SU-DHL-6 (cell line): ENCODE measurements around the gene RAI1.

Experiments
- H2AFZ ChIP-seq: fragments of 200-600 bp; sonication (generic); 2 replicates; pipeline ENCODE4 v1.6.1; 2014; ENCODE audit warnings: low read depth, mild to moderate bottlenecking, moderate library complexity, mixed read lengths, antibody characterized with exemption, low read length; ENCODE audit not compliant: severe bottlenecking
- H3F3A ChIP-seq: fragments of 200-600 bp; shearing (Covaris generic); 2 replicates; pipeline ENCODE4 v1.6.0; 2016; ENCODE audit warnings: antibody characterized with exemption, mild to moderate bottlenecking; ENCODE audit not compliant: insufficient read depth
- H3K27ac ChIP-seq: fragments of 200-600 bp; sonication (generic); 2 replicates; pipeline ENCODE4 v1.5.1; 2016; ENCODE audit warnings: low read depth, mild to moderate bottlenecking, low read length, moderate library complexity, mixed read lengths
- H3K27me3 ChIP-seq: fragments of 200-600 bp; sonication (generic), shearing (Covaris generic); 2 replicates; pipeline ENCODE4 v1.6.0; 2014; ENCODE audit warnings: mild to moderate bottlenecking, low read length
- H3K36me3 ChIP-seq: fragments of 200-600 bp; sonication (generic); 2 replicates; pipeline ENCODE4 v1.6.1; 2014; ENCODE audit warnings: mild to moderate bottlenecking, low read length, mixed read lengths
- H3K4me2 ChIP-seq: fragments of 300-600, 200-600 bp; shearing (Covaris generic), sonication (generic); 2 replicates; pipeline ENCODE4 v1.6.0; 2014; ENCODE audit warnings: low read length, low read depth, mild to moderate bottlenecking; ENCODE audit not compliant: poor library complexity, severe bottlenecking
- H3K4me3 ChIP-seq: fragments of 200-600 bp; sonication (generic); 2 replicates; pipeline ENCODE4 v1.5.1; 2014; ENCODE audit warnings: antibody characterized with exemption, low read length, mild to moderate bottlenecking, mixed read lengths; ENCODE audit not compliant: insufficient read depth, poor library complexity, severe bottlenecking
- H3K79me2 ChIP-seq: fragments of 200-600 bp; sonication (generic); 2 replicates; pipeline ENCODE4 v1.6.1; 2014; ENCODE audit warnings: mild to moderate bottlenecking, low read length, moderate library complexity; ENCODE audit not compliant: insufficient read depth
- H3K9ac ChIP-seq: fragments of 200-600 bp; sonication (generic); 2 replicates; pipeline ENCODE4 v1.7.0; 2014; ENCODE audit warnings: mild to moderate bottlenecking, low read length
- H3K9me2 ChIP-seq: fragments of 200-600 bp; sonication (generic); replicated peaks from 2 replicates; pipeline ENCODE4 v1.6.1; 2014; ENCODE audit warnings: low read length; ENCODE audit not compliant: insufficient read depth
- H3K9me3 ChIP-seq: fragments of 200-600 bp; sonication (generic); 2 replicates; pipeline ENCODE4 v1.6.1; 2014; ENCODE audit warnings: low read length, mixed read lengths; ENCODE audit not compliant: insufficient read depth
- H4K20me1 ChIP-seq: fragments of 200-600 bp; sonication (generic); 2 replicates; pipeline ENCODE4 v1.6.1; 2014; ENCODE audit warnings: low read depth, mild to moderate bottlenecking, antibody characterized with exemption, low read length, moderate library complexity, mixed read lengths
- CTCF ChIP-seq: fragments of 200-600 bp; sonication (generic); IDR thresholded peaks from one replicate; pipeline ENCODE4 v1.5.1; 2017; ENCODE audit warnings: antibody characterized with exemption, mild to moderate bottlenecking, low read length, moderate library complexity; ENCODE audit not compliant: insufficient read depth, poor library complexity, severe bottlenecking
- EZH2phosphoT487 ChIP-seq: fragments of 200-600 bp; sonication (generic), shearing (Covaris generic); conservative IDR thresholded peaks from 2 replicates; pipeline ENCODE4 v1.6.1; 2018; ENCODE audit warnings: mild to moderate bottlenecking, antibody characterized with exemption, low read length, moderate library complexity, mixed read lengths

The RAI1 gene

GRCh38 chr17:17795946-17796786 lies 114.9 kb downstream of the RAI1 start:
- Histone ChIP-seq H3K9ac (no peak overlapping the region), H3K27me3 (no peaks in the 10 kb centered on the region), H3K27ac (no peak overlapping the region), H4K20me1 (no peaks in the 10 kb centered on the region), H3K4me3 (no peak overlapping the region), H2AFZ (no peak overlapping the region), H3F3A (no peaks in the 10 kb centered on the region), H3K36me3 (no peaks in the 10 kb centered on the region), H3K4me2 (no peak overlapping the region), H3K9me2 (no peaks in the 10 kb centered on the region), H3K79me2 (no peaks in the 10 kb centered on the region), H3K9me3 (no peaks in the 10 kb centered on the region)
- TF ChIP-seq CTCF, result no peak

GRCh38 chr17:17796787-17797061 lies 115.5 kb downstream of the RAI1 start:
- Histone ChIP-seq H3K79me2 (no peaks in the 10 kb centered on the region), H3K4me2 (no peak overlapping the region), H3K36me3 (no peaks in the 10 kb centered on the region), H3K27ac (no peak overlapping the region), H2AFZ (no peak overlapping the region), H3K9me3 (no peaks in the 10 kb centered on the region), H3K4me3 (no peak overlapping the region), H3K9ac (no peak overlapping the region), H3K9me2 (no peaks in the 10 kb centered on the region), H3F3A (no peaks in the 10 kb centered on the region), H3K27me3 (no peaks in the 10 kb centered on the region), H4K20me1 (no peaks in the 10 kb centered on the region)
- TF ChIP-seq EZH2phosphoT487, result no peak
- TF ChIP-seq CTCF, result no peak

- H3K79me2 ChIP-seq, result no peaks in the 10 kb centered on the region
- no peaks in the 10 kb centered on the region for H3K9me3 ChIP-seq
- H3K27ac ChIP-seq, result no peak overlapping the region
- no peak overlapping the region for H3K4me3 ChIP-seq
- no peak for TF ChIP-seq EZH2phosphoT487
- no peak for TF ChIP-seq CTCF
- H3K9ac ChIP-seq, result no peak overlapping the region
- no peak overlapping the region for H3K4me2 ChIP-seq
- no peak overlapping the region for H2AFZ ChIP-seq
- no peaks in the 10 kb centered on the region for H3F3A ChIP-seq
- H3K9me2 ChIP-seq, result no peaks in the 10 kb centered on the region
- no peaks in the 10 kb centered on the region for H3K36me3 ChIP-seq
- H3K27me3 ChIP-seq, result no peaks in the 10 kb centered on the region
- H4K20me1 ChIP-seq, result no peaks in the 10 kb centered on the region
Observed at GRCh38 chr17:17797119-17797809, 116.0 kb downstream of the RAI1 start.
